ENCODE data around the gene PTGES.

Gene PTGES

GRCh38 chr9:129759804-129760502, 7.1 kb upstream of the PTGES start:
- no peak for TF ChIP-seq CTCF (IDR thresholded peaks at IDR 0.05; ENCODE audit: control insufficient read depth, extremely low read depth, insufficient read depth)
- no peak for DNase-seq (ENCODE audit: low read depth)
- no peak overlapping the region for H3K4me3 ChIP-seq (ENCODE audit: low read depth, low read length)

- DNase-seq (ENCODE audit: low read depth), result no peak
- H3K4me3 ChIP-seq (ENCODE audit: low read depth, low read length), result no peak overlapping the region
- TF ChIP-seq CTCF (IDR thresholded peaks at IDR 0.05; ENCODE audit: control insufficient read depth, extremely low read depth, insufficient read depth), result no peak
Measured at GRCh38 chr9:129759319-129759718, 6.5 kb upstream of the PTGES start.

GRCh38 chr9:129757045-129757444, 4.2 kb upstream of the PTGES start:
- no peak overlapping the region for H3K4me3 ChIP-seq (ENCODE audit: low read depth, low read length)
- DNase-seq (ENCODE audit: low read depth), result no peak
- no peak for TF ChIP-seq CTCF (IDR thresholded peaks at IDR 0.05; ENCODE audit: control insufficient read depth, extremely low read depth, insufficient read depth)

GRCh38 chr9:129756191-129756590, 3.3 kb upstream of the PTGES start:
- DNase-seq (ENCODE audit: low read depth), result no peak
- no peak for TF ChIP-seq CTCF (IDR thresholded peaks at IDR 0.05; ENCODE audit: control insufficient read depth, extremely low read depth, insufficient read depth)
- H3K4me3 ChIP-seq (ENCODE audit: low read depth, low read length), result no peak overlapping the region

GRCh38 chr9:129755151-129755550, 2.3 kb upstream of the PTGES start:
- TF ChIP-seq CTCF (IDR thresholded peaks at IDR 0.05; ENCODE audit: control insufficient read depth, extremely low read depth, insufficient read depth), result no peak
- no peak overlapping the region for H3K4me3 ChIP-seq (ENCODE audit: low read depth, low read length)
- DNase-seq (ENCODE audit: low read depth), result no peak

- TF ChIP-seq CTCF (IDR thresholded peaks at IDR 0.05; ENCODE audit: control insufficient read depth, extremely low read depth, insufficient read depth), result no peak
- no peak overlapping the region for H3K4me3 ChIP-seq (ENCODE audit: low read depth, low read length)
- peak; percentile 68 for DNase-seq (ENCODE audit: low read depth)
Measured at GRCh38 chr9:129751841-129752801, 721 bp downstream of the PTGES start.
